Measurements from ENCODE around the gene MANBA.
"Not testable (repeated sequence)": the region's sequence is repeated elsewhere in the genome, so short reads cannot be mapped to it uniquely, and the experiment has no call there.

MANBA gene

GRCh38 chr4:102761296-102761701 is 531 bp upstream of the MANBA start:
- DNase-seq, result no peak

- no peak for DNase-seq
These were observed 730 bp downstream of the MANBA start for GRCh38 chr4:102759831-102760644.

GRCh38 chr4:102758241-102759160 is 2.3 kb downstream of the MANBA start:
- DNase-seq, result no peak

- DNase-seq, result no peak
These were observed 3.1 kb downstream of the MANBA start for GRCh38 chr4:102757681-102758080.

- no peak for DNase-seq
These were observed 6.7 kb downstream of the MANBA start for GRCh38 chr4:102754044-102754443.

- DNase-seq, result no peak
These were observed 8.8 kb downstream of the MANBA start for GRCh38 chr4:102751941-102752340.

GRCh38 chr4:102743352-102743751 is 17.4 kb downstream of the MANBA start:
- not testable (repeated sequence) for DNase-seq

GRCh38 chr4:102738802-102739201 is 22.0 kb downstream of the MANBA start:
- not testable (repeated sequence) for DNase-seq

GRCh38 chr4:102736636-102737549 is 23.9 kb downstream of the MANBA start:
- peak; percentile 11 for DNase-seq

- no peak for DNase-seq
These were observed 25.2 kb downstream of the MANBA start for GRCh38 chr4:102735582-102735981.

GRCh38 chr4:102734591-102735385 is 26.0 kb downstream of the MANBA start:
- DNase-seq, result no peak

GRCh38 chr4:102734116-102734515 is 26.7 kb downstream of the MANBA start:
- DNase-seq, result no peak

- DNase-seq, result no peak
These were observed 27.7 kb downstream of the MANBA start for GRCh38 chr4:102733084-102733483.

GRCh38 chr4:102732678-102733077 is 28.1 kb downstream of the MANBA start:
- no peak for DNase-seq

GRCh38 chr4:102730968-102731533 is 29.7 kb downstream of the MANBA start:
- DNase-seq, result no peak

- DNase-seq, result not testable (repeated sequence)
These were observed 31.3 kb downstream of the MANBA start for GRCh38 chr4:102729486-102729885.

GRCh38 chr4:102726919-102727318 is 33.8 kb downstream of the MANBA start:
- DNase-seq, result not testable (repeated sequence)

- DNase-seq, result no peak
These were observed 34.7 kb downstream of the MANBA start for GRCh38 chr4:102726068-102726467.

GRCh38 chr4:102725229-102725628 is 35.5 kb downstream of the MANBA start:
- DNase-seq, result no peak

GRCh38 chr4:102723511-102723910 is 37.3 kb downstream of the MANBA start:
- no peak for DNase-seq

- no peak for DNase-seq
These were observed 38.0 kb downstream of the MANBA start for GRCh38 chr4:102722740-102723139.

Data from NCI-H226 (cell line).